Cardiac muscle cell (in vitro differentiated cells and primary cell): ENCODE results near the gene NEK1. TPM values are rescaled to one million over a fixed set of nuclear protein-coding genes. Genes with fewer than 3 reads are reported as not detected.

Experiments
- DNase-seq, 2 donors: peaks; one replicate each; pipeline versions ENCODE4 v3.0.0 to v3.0.0-alpha.2; 2010 to 2017; ENCODE audit warnings: low read depth in 1 of 2, low spot score in 1 of 2
- H3K27ac ChIP-seq: fragments of 200-600 bp; sonication (generic); 2 replicates; pipeline ENCODE4 v1.5.1; 2016
- H3K27me3 ChIP-seq: fragments of 200-600 bp; sonication (generic); 2 replicates; pipeline ENCODE4 v1.6.0; 2016; ENCODE audit warnings: control low read depth
- H3K36me3 ChIP-seq: fragments of 200-600 bp; sonication (generic); 2 replicates; pipeline ENCODE4 v1.5.1; 2016; ENCODE audit warnings: control low read depth
- H3K4me1 ChIP-seq: fragments of 200-600 bp; sonication (generic); 2 replicates; pipeline ENCODE4 v1.8.1; 2017; ENCODE audit warnings: low read depth, mild to moderate bottlenecking, mixed run types
- H3K4me3 ChIP-seq: fragments of 200-600 bp; sonication (generic); 2 replicates; pipeline ENCODE4 v1.5.1; 2016; ENCODE audit warnings: mild to moderate bottlenecking
- H3K9me3 ChIP-seq: fragments of 200-600 bp; sonication (generic); 2 replicates; pipeline ENCODE4 v1.5.1; 2017; ENCODE audit warnings: low read depth, mild to moderate bottlenecking, control low read depth
- CTCF ChIP-seq: IDR thresholded peaks from 2 replicates; pipeline ENCODE4 v1.5.1; 2012; ENCODE audit warnings: low read depth, mild to moderate bottlenecking, low read length
- polyA plus RNA-seq: library from polyadenylated mRNA; unstranded; fragments of >200 nt; fragmentation: Nextera tagmentation; extraction: Ambion mirVana; gene quantifications from 2 replicates; pipeline ENCODE4 v1.2.1, GENCODE V29; 2016
- total RNA-seq: library from RNA; depleted of rRNA; stranded (reverse); fragments of >200 nt; gene quantifications from 2 replicates; pipeline ENCODE4 v1.2.3, GENCODE V29; 2016

The NEK1 gene
- total and polyA plus RNA-seq, 2 experiments from 2014 or later: 11.3 to 17.0 TPM

GRCh38 chr4:169397762-169398161 lies 214.6 kb downstream of the NEK1 start:
- H3K9me3 ChIP-seq: no peaks in the 10 kb centered on the region
- peak in 1 of 2 donors; percentile 29 for DNase-seq

GRCh38 chr4:169385376-169385775 lies 227.0 kb downstream of the NEK1 start:
- no peak for TF ChIP-seq CTCF
- Histone ChIP-seq H3K4me1 (no peaks in the 10 kb centered on the region), H3K36me3 (no peaks in the 10 kb centered on the region), H3K27ac (no peak overlapping the region), H3K4me3 (no peak overlapping the region), H3K9me3 (no peaks in the 10 kb centered on the region), H3K27me3 (no peaks in the 10 kb centered on the region)
- no peak for DNase-seq

More at GRCh38 chr4:169397762-169398161, 214.6 kb downstream of the NEK1 start:
- H3K36me3 ChIP-seq: peaks cover 6% of the 10 kb centered on the region
- H3K27me3 ChIP-seq: no peaks in the 10 kb centered on the region
- no peaks in the 10 kb centered on the region for H3K4me1 ChIP-seq
- no peak overlapping the region for H3K27ac ChIP-seq
- no peak for TF ChIP-seq CTCF
- H3K4me3 ChIP-seq: no peak overlapping the region

GRCh38 chr4:169384779-169385178 lies 227.6 kb downstream of the NEK1 start:
- H3K9me3 ChIP-seq: no peaks in the 10 kb centered on the region
- no peaks in the 10 kb centered on the region for H3K4me1 ChIP-seq
- no peak for DNase-seq
- no peak for TF ChIP-seq CTCF
- no peak overlapping the region for H3K27ac ChIP-seq
- no peaks in the 10 kb centered on the region for H3K27me3 ChIP-seq
- no peaks in the 10 kb centered on the region for H3K36me3 ChIP-seq
- no peak overlapping the region for H3K4me3 ChIP-seq

- peak in 1 of 2 donors; percentile 80 for DNase-seq
- H3K9me3 ChIP-seq: no peaks in the 10 kb centered on the region
These were observed 228.7 kb downstream of the NEK1 start for GRCh38 chr4:169383724-169384123.

GRCh38 chr4:169379688-169380087 lies 232.7 kb downstream of the NEK1 start:
- H3K4me1 ChIP-seq: no peaks in the 10 kb centered on the region
- no peak for TF ChIP-seq CTCF
- no peak overlapping the region for H3K4me3 ChIP-seq
- H3K27ac ChIP-seq: no peak overlapping the region
- no peaks in the 10 kb centered on the region for H3K36me3 ChIP-seq
- H3K27me3 ChIP-seq: no peaks in the 10 kb centered on the region
- no peaks in the 10 kb centered on the region for H3K9me3 ChIP-seq
- DNase-seq: no peak

More at GRCh38 chr4:169383724-169384123, 228.7 kb downstream of the NEK1 start:
- Histone ChIP-seq H3K36me3 (no peaks in the 10 kb centered on the region), H3K27ac (no peak overlapping the region), H3K4me1 (no peaks in the 10 kb centered on the region), H3K27me3 (no peaks in the 10 kb centered on the region), H3K4me3 (no peak overlapping the region)
- no peak for TF ChIP-seq CTCF

GRCh38 chr4:169377367-169377766 lies 235.0 kb downstream of the NEK1 start:
- no peak for TF ChIP-seq CTCF
- H3K9me3 ChIP-seq: no peaks in the 10 kb centered on the region

More at GRCh38 chr4:169377367-169377766, 235.0 kb downstream of the NEK1 start:
- H3K27me3 ChIP-seq: no peaks in the 10 kb centered on the region
- no peak for DNase-seq
- H3K27ac ChIP-seq: no peak overlapping the region
- no peak overlapping the region for H3K4me3 ChIP-seq
- H3K36me3 ChIP-seq: no peaks in the 10 kb centered on the region
- H3K4me1 ChIP-seq: no peaks in the 10 kb centered on the region
